ENCODE data around the gene OMP. TPM values are rescaled to one million over a fixed set of nuclear protein-coding genes. Genes with fewer than 3 reads are reported as not detected.

Gene OMP
- total RNA-seq, 1 experiment from 2014 or later = not detected

DNA sequence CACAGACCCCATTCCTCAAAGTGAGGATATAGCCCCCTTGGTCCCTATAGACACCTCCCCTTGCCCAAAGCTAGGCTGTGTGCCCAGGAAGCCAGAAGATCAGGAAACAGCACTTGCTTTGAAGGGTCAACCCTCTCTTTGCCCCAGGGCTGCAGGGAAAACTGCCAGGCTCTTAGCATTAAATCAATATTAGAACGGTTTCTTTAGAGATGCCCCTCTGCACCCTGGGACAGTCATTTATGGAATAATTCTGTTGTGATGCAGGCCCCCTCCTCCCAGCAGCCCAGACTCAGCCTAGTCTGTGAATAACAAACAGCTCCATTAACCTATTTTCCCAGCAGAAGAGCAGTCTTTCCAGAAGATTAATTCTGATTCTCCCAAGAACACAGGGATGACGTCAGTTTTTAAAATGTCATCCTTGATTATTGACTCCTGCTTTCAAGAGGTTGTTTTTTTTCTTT, 47.5 kb upstream of the OMP start:
- TF ChIP-seq, protein P1, sequence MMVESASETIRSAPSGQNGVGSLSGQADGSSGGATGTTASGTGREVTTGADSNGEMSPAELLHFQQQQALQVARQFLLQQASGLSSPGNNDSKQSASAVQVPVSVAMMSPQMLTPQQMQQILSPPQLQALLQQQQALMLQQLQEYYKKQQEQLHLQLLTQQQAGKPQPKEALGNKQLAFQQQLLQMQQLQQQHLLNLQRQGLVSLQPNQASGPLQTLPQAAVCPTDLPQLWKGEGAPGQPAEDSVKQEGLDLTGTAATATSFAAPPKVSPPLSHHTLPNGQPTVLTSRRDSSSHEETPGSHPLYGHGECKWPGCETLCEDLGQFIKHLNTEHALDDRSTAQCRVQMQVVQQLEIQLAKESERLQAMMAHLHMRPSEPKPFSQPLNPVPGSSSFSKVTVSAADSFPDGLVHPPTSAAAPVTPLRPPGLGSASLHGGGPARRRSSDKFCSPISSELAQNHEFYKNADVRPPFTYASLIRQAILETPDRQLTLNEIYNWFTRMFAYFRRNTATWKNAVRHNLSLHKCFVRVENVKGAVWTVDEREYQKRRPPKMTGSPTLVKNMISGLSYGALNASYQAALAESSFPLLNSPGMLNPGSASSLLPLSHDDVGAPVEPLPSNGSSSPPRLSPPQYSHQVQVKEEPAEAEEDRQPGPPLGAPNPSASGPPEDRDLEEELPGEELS (CRISPR knock-in tag; IDR thresholded peaks at IDR 0.05) = no peak
- TF ChIP-seq MXD4 (CRISPR knock-in tag; IDR thresholded peaks at IDR 0.05; ENCODE audit: borderline replicate concordance) (no peak), NR3C1 (CRISPR knock-in tag; conservative IDR thresholded peaks at IDR 0.05; ENCODE audit: low read depth) (no peak), ATF1 (CRISPR knock-in tag; IDR thresholded peaks at IDR 0.05) (no peak), ZBTB21 (CRISPR knock-in tag; IDR thresholded peaks at IDR 0.05; ENCODE audit: borderline replicate concordance) (no peak), GTF2I (CRISPR knock-in tag; conservative IDR thresholded peaks at IDR 0.05) (no peak), PRRX2 (CRISPR knock-in tag; IDR thresholded peaks at IDR 0.05) (no peak), SOX15 (CRISPR knock-in tag; IDR thresholded peaks at IDR 0.05) (no peak), SMAD3 (CRISPR knock-in tag; IDR thresholded peaks at IDR 0.05; ENCODE audit: borderline replicate concordance) (no peak), TCF7 (CRISPR knock-in tag; IDR thresholded peaks at IDR 0.05; ENCODE audit: low read depth) (no peak), ZNF317 (CRISPR knock-in tag; IDR thresholded peaks at IDR 0.05; ENCODE audit: borderline replicate concordance, low read depth) (no peak), FOXP1 (CRISPR knock-in tag; IDR thresholded peaks at IDR 0.05; ENCODE audit: borderline replicate concordance) (no peak)
- TF ChIP-seq, protein P2, sequence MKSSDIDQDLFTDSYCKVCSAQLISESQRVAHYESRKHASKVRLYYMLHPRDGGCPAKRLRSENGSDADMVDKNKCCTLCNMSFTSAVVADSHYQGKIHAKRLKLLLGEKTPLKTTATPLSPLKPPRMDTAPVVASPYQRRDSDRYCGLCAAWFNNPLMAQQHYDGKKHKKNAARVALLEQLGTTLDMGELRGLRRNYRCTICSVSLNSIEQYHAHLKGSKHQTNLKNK (CRISPR knock-in tag; IDR thresholded peaks at IDR 0.05) = no peak
- TF ChIP-seq, protein P3, sequence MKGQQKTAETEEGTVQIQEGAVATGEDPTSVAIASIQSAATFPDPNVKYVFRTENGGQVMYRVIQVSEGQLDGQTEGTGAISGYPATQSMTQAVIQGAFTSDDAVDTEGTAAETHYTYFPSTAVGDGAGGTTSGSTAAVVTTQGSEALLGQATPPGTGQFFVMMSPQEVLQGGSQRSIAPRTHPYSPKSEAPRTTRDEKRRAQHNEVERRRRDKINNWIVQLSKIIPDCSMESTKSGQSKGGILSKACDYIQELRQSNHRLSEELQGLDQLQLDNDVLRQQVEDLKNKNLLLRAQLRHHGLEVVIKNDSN (CRISPR knock-in tag; IDR thresholded peaks at IDR 0.05) = no peak
- TF ChIP-seq, protein P4, sequence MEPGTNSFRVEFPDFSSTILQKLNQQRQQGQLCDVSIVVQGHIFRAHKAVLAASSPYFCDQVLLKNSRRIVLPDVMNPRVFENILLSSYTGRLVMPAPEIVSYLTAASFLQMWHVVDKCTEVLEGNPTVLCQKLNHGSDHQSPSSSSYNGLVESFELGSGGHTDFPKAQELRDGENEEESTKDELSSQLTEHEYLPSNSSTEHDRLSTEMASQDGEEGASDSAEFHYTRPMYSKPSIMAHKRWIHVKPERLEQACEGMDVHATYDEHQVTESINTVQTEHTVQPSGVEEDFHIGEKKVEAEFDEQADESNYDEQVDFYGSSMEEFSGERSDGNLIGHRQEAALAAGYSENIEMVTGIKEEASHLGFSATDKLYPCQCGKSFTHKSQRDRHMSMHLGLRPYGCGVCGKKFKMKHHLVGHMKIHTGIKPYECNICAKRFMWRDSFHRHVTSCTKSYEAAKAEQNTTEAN (CRISPR knock-in tag; IDR thresholded peaks at IDR 0.05) = no peak
- TF ChIP-seq, protein P5, sequence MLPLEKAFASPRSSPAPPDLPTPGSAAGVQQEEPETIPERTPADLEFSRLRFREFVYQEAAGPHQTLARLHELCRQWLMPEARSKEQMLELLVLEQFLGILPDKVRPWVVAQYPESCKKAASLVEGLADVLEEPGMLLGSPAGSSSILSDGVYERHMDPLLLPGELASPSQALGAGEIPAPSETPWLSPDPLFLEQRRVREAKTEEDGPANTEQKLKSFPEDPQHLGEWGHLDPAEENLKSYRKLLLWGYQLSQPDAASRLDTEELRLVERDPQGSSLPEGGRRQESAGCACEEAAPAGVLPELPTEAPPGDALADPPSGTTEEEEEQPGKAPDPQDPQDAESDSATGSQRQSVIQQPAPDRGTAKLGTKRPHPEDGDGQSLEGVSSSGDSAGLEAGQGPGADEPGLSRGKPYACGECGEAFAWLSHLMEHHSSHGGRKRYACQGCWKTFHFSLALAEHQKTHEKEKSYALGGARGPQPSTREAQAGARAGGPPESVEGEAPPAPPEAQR (CRISPR knock-in tag; IDR thresholded peaks at IDR 0.05) = no peak
- TF ChIP-seq, protein P6, sequence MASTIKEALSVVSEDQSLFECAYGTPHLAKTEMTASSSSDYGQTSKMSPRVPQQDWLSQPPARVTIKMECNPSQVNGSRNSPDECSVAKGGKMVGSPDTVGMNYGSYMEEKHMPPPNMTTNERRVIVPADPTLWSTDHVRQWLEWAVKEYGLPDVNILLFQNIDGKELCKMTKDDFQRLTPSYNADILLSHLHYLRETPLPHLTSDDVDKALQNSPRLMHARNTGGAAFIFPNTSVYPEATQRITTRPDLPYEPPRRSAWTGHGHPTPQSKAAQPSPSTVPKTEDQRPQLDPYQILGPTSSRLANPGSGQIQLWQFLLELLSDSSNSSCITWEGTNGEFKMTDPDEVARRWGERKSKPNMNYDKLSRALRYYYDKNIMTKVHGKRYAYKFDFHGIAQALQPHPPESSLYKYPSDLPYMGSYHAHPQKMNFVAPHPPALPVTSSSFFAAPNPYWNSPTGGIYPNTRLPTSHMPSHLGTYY (CRISPR knock-in tag; IDR thresholded peaks at IDR 0.05) = no peak
- TF ChIP-seq, protein P7, sequence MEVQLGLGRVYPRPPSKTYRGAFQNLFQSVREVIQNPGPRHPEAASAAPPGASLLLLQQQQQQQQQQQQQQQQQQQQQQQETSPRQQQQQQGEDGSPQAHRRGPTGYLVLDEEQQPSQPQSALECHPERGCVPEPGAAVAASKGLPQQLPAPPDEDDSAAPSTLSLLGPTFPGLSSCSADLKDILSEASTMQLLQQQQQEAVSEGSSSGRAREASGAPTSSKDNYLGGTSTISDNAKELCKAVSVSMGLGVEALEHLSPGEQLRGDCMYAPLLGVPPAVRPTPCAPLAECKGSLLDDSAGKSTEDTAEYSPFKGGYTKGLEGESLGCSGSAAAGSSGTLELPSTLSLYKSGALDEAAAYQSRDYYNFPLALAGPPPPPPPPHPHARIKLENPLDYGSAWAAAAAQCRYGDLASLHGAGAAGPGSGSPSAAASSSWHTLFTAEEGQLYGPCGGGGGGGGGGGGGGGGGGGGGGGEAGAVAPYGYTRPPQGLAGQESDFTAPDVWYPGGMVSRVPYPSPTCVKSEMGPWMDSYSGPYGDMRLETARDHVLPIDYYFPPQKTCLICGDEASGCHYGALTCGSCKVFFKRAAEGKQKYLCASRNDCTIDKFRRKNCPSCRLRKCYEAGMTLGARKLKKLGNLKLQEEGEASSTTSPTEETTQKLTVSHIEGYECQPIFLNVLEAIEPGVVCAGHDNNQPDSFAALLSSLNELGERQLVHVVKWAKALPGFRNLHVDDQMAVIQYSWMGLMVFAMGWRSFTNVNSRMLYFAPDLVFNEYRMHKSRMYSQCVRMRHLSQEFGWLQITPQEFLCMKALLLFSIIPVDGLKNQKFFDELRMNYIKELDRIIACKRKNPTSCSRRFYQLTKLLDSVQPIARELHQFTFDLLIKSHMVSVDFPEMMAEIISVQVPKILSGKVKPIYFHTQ (CRISPR knock-in tag; IDR thresholded peaks at IDR 0.05) = no peak
- TF ChIP-seq, protein P8, sequence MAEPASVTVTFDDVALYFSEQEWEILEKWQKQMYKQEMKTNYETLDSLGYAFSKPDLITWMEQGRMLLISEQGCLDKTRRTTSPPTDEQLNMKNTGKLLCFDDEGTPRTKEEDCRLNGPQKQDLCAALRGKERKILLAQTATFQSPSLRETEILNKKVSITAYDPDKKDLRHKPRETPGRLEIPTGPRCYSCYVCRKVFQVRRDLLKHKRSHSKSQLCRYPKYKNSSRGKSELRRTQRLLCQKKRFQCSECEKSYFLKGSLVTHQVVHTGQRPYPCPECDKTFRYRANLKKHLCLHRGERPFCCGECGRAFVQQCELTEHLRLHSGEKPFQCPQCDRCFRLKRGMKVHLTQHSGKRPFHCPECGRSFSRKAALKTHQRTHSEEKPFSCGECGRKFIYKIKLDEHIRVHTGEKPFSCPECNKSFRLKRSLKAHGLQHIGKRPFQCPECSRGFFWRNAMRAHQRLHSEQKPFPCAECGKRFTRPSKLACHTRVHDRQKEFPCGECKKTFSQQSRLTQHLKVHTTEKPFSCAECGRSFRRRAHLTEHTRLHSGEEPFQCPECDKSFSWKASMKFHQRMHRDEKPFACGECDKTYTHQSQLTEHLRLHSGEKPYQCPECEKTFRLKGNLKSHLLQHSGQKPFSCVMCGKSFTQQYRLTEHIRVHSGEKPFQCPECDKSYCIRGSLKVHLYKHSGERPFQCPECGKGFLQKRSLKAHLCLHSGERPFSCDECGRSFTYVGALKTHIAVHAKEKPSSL (CRISPR knock-in tag; conservative IDR thresholded peaks at IDR 0.05) = no peak
- ChIA-PET POLR2A (interaction anchor here (0.7 kb wide), 1 partner anchor 346 kb away, joined by 4 read pairs; no protein-coding TSS in a partner anchor), CTCF (interaction anchor here (0.6 to 8.5 kb wide), 7 partner anchors 8 to 546 kb away, joined by 3 to 51 read pairs (median 4); partner anchors contain the start of gene CAPN5)
- Mint-ChIP-seq H3K4me1 (peaks cover 12% of the 10 kb centered on the region; the same call in 1 of the 2 replicates), H3K9me3 (peaks cover 22% of the 10 kb centered on the region), H3K4me3 (no peak overlapping the region), H3K27me3 (ENCODE audit: low read depth) (peaks cover 3% of the 10 kb centered on the region), H3K27ac (no peak overlapping the region), H3K36me3 (peaks cover 5% of the 10 kb centered on the region; the same call in 1 of the 2 replicates)
- ATAC-seq (no peak), DNase-seq (ENCODE audit: low spot score) (no peak)
